Fibroblast of the conjunctiva (primary cell): Measurements from ENCODE around the gene CPNE5.

Source experiments
- DNase-seq: peaks from one replicate; pipeline ENCODE4 v3.0.0-alpha.2; 2010; ENCODE audit warnings: low read depth

CPNE5 gene

GRCh38 chr6:36762123-36762522 lies 77.1 kb downstream of the CPNE5 start:
- no peak for DNase-seq

- DNase-seq: no peak
Observed at GRCh38 chr6:36760685-36761435, 78.4 kb downstream of the CPNE5 start.

- DNase-seq: peak; percentile 56
Observed at GRCh38 chr6:36759148-36759759, 80.0 kb downstream of the CPNE5 start.

- no peak for DNase-seq
Observed at GRCh38 chr6:36758516-36759147, 80.6 kb downstream of the CPNE5 start.

- DNase-seq: no peak
Observed at GRCh38 chr6:36757943-36758508, 81.2 kb downstream of the CPNE5 start.

GRCh38 chr6:36757206-36757605 lies 82.0 kb downstream of the CPNE5 start:
- DNase-seq: no peak

- DNase-seq: no peak
Observed at GRCh38 chr6:36756786-36757185, 82.5 kb downstream of the CPNE5 start.

GRCh38 chr6:36755435-36756348 lies 83.6 kb downstream of the CPNE5 start:
- DNase-seq: no peak

GRCh38 chr6:36754582-36755434 lies 84.4 kb downstream of the CPNE5 start:
- DNase-seq: no peak

- no peak for DNase-seq
Observed at GRCh38 chr6:36753671-36754405, 85.4 kb downstream of the CPNE5 start.

GRCh38 chr6:36752886-36753506 lies 86.2 kb downstream of the CPNE5 start:
- DNase-seq: no peak

- no peak for DNase-seq
Observed at GRCh38 chr6:36752187-36752885, 86.9 kb downstream of the CPNE5 start.

- no peak for DNase-seq
Observed at GRCh38 chr6:36751833-36752186, 87.4 kb downstream of the CPNE5 start.

- no peak for DNase-seq
Observed at GRCh38 chr6:36751091-36751490, 88.2 kb downstream of the CPNE5 start.

- DNase-seq: no peak
Observed at GRCh38 chr6:36749829-36750489, 89.3 kb downstream of the CPNE5 start.

GRCh38 chr6:36746251-36746650 lies 93.0 kb downstream of the CPNE5 start:
- no peak for DNase-seq

GRCh38 chr6:36745836-36746235 lies 93.4 kb downstream of the CPNE5 start:
- no peak for DNase-seq

- DNase-seq: no peak
Observed at GRCh38 chr6:36745283-36745682, 94.0 kb downstream of the CPNE5 start.

GRCh38 chr6:36744304-36744673 lies 95.0 kb downstream of the CPNE5 start:
- DNase-seq: no peak
